Right lobe of liver (tissue), 6 donors: Measurements from ENCODE around the gene HSPA1L. TPM values are rescaled to one million over a fixed set of nuclear protein-coding genes. Genes with fewer than 3 reads are reported as not detected.
"Not testable (repeated sequence)": the region's sequence is repeated elsewhere in the genome, so short reads cannot be mapped to it uniquely, and the experiment has no call there.

Experiments used
- ATAC-seq, 4 donors: fragments of 200-7000 bp; cut with Tn5 transposase; one replicate each; pipeline ENCODE4 v1.9.1; 2020; ENCODE audit warnings: mild to moderate bottlenecking in 4 of 4, moderate library complexity in 4 of 4
- DNase-seq, 3 donors: peaks; one replicate each; pipeline ENCODE4 v3.0.0-alpha.2; 2020
- H3K27ac ChIP-seq, 3 donors: fragments of 200-600 bp; one replicate each; pipeline ENCODE4 v1.8.0; 2022
- H3K27me3 ChIP-seq, 2 donors: fragments of 200-600 bp; one replicate each; pipeline ENCODE4 v1.8.0; 2022
- H3K36me3 ChIP-seq, 4 donors: fragments of 200-600 bp; sonication (generic) in 1 of 4; one replicate each; pipeline versions ENCODE4 v1.5.1 to v1.8.0; 2017 to 2022; ENCODE audit warnings: control low read depth in 1 of 4
- H3K4me1 ChIP-seq, 4 donors: fragments of 200-600 bp; sonication (generic) in 1 of 4; one replicate each; pipeline versions ENCODE4 v1.5.1 to v1.8.0; 2017 to 2022; ENCODE audit warnings: control low read depth in 1 of 4
- H3K4me3 ChIP-seq, 3 donors: fragments of 200-600 bp; one replicate each; pipeline ENCODE4 v1.8.0; 2022
- H3K9me3 ChIP-seq, 4 donors: fragments of 200-600 bp; sonication (generic) in 1 of 4; one replicate each; pipeline versions ENCODE4 v1.5.1 to v1.8.0; 2017 to 2022; ENCODE audit warnings: control low read depth in 1 of 4
- CTCF ChIP-seq, 4 donors: fragments of 200-600 bp in 3 of 4; fragments of 450-650 bp in 1 of 4; IDR thresholded peaks; one replicate each; pipeline versions ENCODE4 v1.5.1 to v1.8.0; 2016 to 2022; ENCODE audit warnings: antibody characterized with exemption in 4 of 4, mild to moderate bottlenecking in 2 of 4
- POLR2A ChIP-seq: fragments of 450-650 bp; IDR thresholded peaks from one replicate; pipeline ENCODE4 v1.6.1; 2017; ENCODE audit warnings: antibody characterized with exemption, mild to moderate bottlenecking
- WGBS: methylation state at CpG from one replicate; pipeline ENCODE4 v1.1.6; 2018; ENCODE audit warnings: low coverage, low lambda C conversion rate; ENCODE audit not compliant: insufficient coverage; ENCODE audit errors: missing lambda C conversion rate; 5-methylcytosine and 5-hydroxymethylcytosine counted together
- intact Hi-C, 2 donors: fragments of 100-400 bp; cut with DNase I; formaldehyde crosslinking; loops; one replicate each; pipeline versions ENCODE4 v1.11.2 to v1.14.1; 2022
- total RNA-seq, 6 experiments: library from RNA; depleted of rRNA in 2 of 6; stranded (reverse); fragments of >200 nt in 2 of 6; fragmentation: NEBNext Ultra II Directional in 3 of 6; extraction: Animal tissue kit (Norgen Biotek cat#: 25700) in 3 of 6; gene quantifications; one replicate each; pipeline versions ENCODE4 v1.1.0 to v1.2.4, GENCODE V29; 2016 to 2023
- donor health status: DM: no; HTN: yes; CAD: no.
- donor health status: DM: no; HTN: no; CAD: no.
- donor health status: DM: no; HTN: no; CAD: no.
- donor health status: DM: no; HTN: yes; CAD: no.
- donor health status: DM: no; HTN: yes; CAD: no.

HSPA1L gene
- total RNA-seq, 6 experiments from 2014 or later, result 0.37 to 1.2 (median 0.56) TPM

DNA sequence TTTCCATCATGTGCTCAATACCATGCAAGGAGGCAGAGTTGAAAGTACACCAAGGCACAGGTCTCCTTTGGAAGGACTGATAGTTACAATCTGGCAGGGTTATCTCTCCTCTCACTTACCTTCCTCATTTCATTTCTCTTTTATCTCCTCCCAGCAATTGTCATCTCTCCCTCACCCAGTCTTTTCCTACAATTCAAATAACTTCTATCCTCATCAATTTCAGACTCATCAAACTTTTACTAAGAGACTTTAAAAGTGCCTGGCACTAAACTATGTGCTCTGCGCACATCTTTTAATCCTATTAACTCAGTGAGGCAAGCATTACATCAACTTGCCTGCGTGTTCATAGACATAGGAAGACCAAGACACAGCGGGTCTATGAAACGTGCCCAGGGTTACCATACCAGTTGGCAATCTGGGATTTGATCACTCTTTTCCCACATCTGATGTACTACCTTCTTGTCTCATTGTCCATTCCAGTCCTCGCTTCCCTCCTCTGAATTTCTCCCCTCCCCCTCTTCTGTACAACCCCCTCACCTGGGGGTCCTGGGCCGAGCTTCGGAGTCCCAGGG lies 20.7 kb downstream of the HSPA1L start:
- DNase-seq, result no peak
- Histone ChIP-seq H3K27me3 (no peaks in the 10 kb centered on the region), H3K27ac (peak overlapping the region; percentile 92 to 99 (median 94)), H3K36me3 (peaks cover 0 to 2% (median 0%) of the 10 kb centered on the region in 4 donors), H3K9me3 (no peaks in the 10 kb centered on the region), H3K4me1 (peaks cover 0 to 17% (median 4%) of the 10 kb centered on the region in 4 donors), H3K4me3 (peak overlapping the region; percentile 80 to 97 (median 90))
- no peak for ATAC-seq
- intact Hi-C loops, result no loop called here
- no peak for TF ChIP-seq POLR2A
- TF ChIP-seq CTCF (IDR thresholded peaks at IDR 0.05), result no peak
- 23% methylated on average over 7 of the region's 7 CpGs for WGBS

DNA sequence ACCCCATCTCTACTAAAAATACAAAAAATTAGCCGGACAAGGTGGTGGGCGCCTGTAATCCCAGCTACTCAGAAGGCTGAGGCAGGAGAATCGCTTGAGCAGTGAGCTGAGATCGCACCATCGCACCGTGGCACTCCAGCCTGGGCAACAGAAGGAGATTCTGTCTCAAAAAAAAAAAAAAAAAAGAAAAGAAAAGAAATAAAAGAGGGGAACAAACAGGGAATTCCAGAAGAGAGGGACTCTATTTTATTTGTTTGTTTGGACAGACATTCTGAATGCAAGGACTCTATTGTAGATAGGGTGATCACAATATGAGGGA lies 21.2 kb downstream of the HSPA1L start:
- H3K27ac ChIP-seq, H3K9me3 ChIP-seq, H3K27me3 ChIP-seq, ATAC-seq, intact Hi-C loops, H3K4me3 ChIP-seq, H3K36me3 ChIP-seq: not testable (repeated sequence)
- peaks cover 0 to 17% (median 4%) of the 10 kb centered on the region in 4 donors for H3K4me1 ChIP-seq
- WGBS, result 90% methylated on average over 6 of the region's 6 CpGs
- DNase-seq, result peak in 1 of 3 donors; percentile 7

GRCh38 chr6:31792761-31793171 lies 22.3 kb downstream of the HSPA1L start:
- DNase-seq, result peak in 1 of 3 donors; percentile 27
- intact Hi-C loops, result no loop called here
- 84% methylated on average over 8 of the region's 12 CpGs for WGBS
- Histone ChIP-seq H3K9me3 (no peaks in the 10 kb centered on the region), H3K27ac (no peak overlapping the region), H3K36me3 (peaks cover 0 to 3% (median 0%) of the 10 kb centered on the region in 4 donors), H3K4me1 (peaks cover 0 to 17% (median 4%) of the 10 kb centered on the region in 4 donors), H3K27me3 (no peaks in the 10 kb centered on the region), H3K4me3 (no peak overlapping the region)
- no peak for TF ChIP-seq POLR2A
- no peak for TF ChIP-seq CTCF (IDR thresholded peaks at IDR 0.05)
- no peak for ATAC-seq

- Histone ChIP-seq H3K9me3 (no peaks in the 10 kb centered on the region), H3K27ac (no peak overlapping the region), H3K4me1 (peaks cover 0 to 17% (median 4%) of the 10 kb centered on the region in 4 donors), H3K36me3 (peaks cover 0 to 3% (median 0%) of the 10 kb centered on the region in 4 donors), H3K27me3 (no peaks in the 10 kb centered on the region), H3K4me3 (no peak overlapping the region)
- TF ChIP-seq POLR2A (no peak), CTCF (IDR thresholded peaks at IDR 0.05) (no peak)
- ATAC-seq (no peak), DNase-seq (peak in 1 of 3 donors; percentile 16)
- WGBS, result no CpG with 5 or more reads among the region's 3 CpGs
- intact Hi-C loops, result no loop called here
These were observed 23.1 kb downstream of the HSPA1L start for GRCh38 chr6:31792090-31792374.

DNA sequence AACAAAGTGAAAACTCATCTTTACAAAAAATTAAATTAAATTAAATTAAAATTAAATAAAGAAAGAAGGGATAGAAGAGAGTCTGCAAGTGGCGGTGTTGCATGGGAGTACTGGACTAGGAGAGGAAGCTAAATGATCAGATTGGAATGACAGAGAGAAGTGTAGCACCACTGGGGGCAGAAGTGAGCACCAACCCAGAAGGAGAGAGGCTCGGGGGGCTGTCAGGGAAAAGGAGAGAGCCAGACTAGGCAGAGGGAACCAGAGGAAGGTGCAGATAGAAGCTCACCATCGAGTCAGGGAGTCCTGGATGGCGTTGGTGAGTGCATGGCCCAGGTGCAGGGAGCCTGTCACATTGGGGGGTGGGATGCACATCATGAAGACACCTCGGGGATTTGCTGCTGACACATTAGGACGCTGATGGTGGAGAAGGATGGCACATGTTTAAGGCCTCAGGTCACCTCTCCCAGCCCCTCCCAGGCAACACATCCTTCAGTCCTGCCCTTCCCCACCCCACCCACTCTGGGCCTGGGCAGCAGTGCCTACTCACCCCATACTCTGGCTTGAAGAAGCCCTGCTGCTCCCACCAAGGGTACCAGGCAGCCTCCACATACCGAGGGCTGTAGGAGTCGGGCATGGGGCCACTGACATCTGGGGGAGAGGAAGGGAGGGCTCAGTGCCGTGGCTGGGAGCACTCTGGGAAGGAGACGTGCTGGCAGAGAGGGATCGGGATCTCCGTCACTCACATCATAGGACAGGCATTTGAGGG lies 23.6 kb downstream of the HSPA1L start:
- DNase-seq (peak in 1 of 3 donors; percentile 37), ATAC-seq (peak in 3 of 4 donors; percentile 22 to 26 (median 26))
- Histone ChIP-seq H3K4me1 (peaks cover 0 to 17% (median 4%) of the 10 kb centered on the region in 4 donors), H3K27ac (no peak overlapping the region), H3K27me3 (no peaks in the 10 kb centered on the region), H3K4me3 (no peak overlapping the region), H3K9me3 (no peaks in the 10 kb centered on the region), H3K36me3 (peaks cover 0 to 3% (median 0%) of the 10 kb centered on the region in 4 donors)
- intact Hi-C loops, result no loop called here
- TF ChIP-seq CTCF (IDR thresholded peaks at IDR 0.05) (peak; percentile 36 to 58 (median 56)), POLR2A (no peak)
- 54% methylated on average over 5 of the region's 12 CpGs for WGBS
